ACC112 (cell line): Measurements from ENCODE around the gene RAD51B.

Experiments
- H2AFZ ChIP-seq: fragments of 200-600 bp; sonication (generic); one replicate; pipeline ENCODE4 v1.6.0; 2017; ENCODE audit warnings: antibody characterized with exemption, low read length; ENCODE audit not compliant: unreplicated experiment
- H3K27ac ChIP-seq: fragments of 200-600 bp; sonication (generic); 2 replicates; pipeline ENCODE4 v1.5.1; 2014; ENCODE audit warnings: low read depth, mild to moderate bottlenecking, antibody characterized with exemption, low read length, moderate library complexity
- H3K27me3 ChIP-seq: fragments of 200-600 bp; sonication (generic); 2 replicates; pipeline ENCODE4 v1.6.1; 2014; ENCODE audit warnings: mild to moderate bottlenecking, antibody characterized with exemption, low read length, moderate library complexity, mixed read lengths; ENCODE audit not compliant: insufficient read depth
- H3K36me3 ChIP-seq: fragments of 200-600 bp; sonication (generic); 2 replicates; pipeline ENCODE4 v1.6.1; 2016; ENCODE audit warnings: mild to moderate bottlenecking, antibody characterized with exemption, low read length, moderate library complexity, mixed read lengths; ENCODE audit not compliant: insufficient read depth
- H3K4me1 ChIP-seq: fragments of 200-600 bp; sonication (generic); one replicate; pipeline ENCODE4 v1.6.1; 2016; ENCODE audit warnings: low read length, mixed read lengths; ENCODE audit not compliant: insufficient read depth, unreplicated experiment, control insufficient read depth
- H3K4me3 ChIP-seq: fragments of 200-600 bp; sonication (generic); 2 replicates; pipeline ENCODE4 v1.5.1; 2014; ENCODE audit warnings: mild to moderate bottlenecking, low read depth, low read length
- H3K79me2 ChIP-seq: fragments of 200-600 bp; sonication (generic); one replicate; pipeline ENCODE4 v1.6.0; 2016; ENCODE audit warnings: low read length; ENCODE audit not compliant: control insufficient read depth, unreplicated experiment, insufficient read depth

Gene RAD51B

DNA sequence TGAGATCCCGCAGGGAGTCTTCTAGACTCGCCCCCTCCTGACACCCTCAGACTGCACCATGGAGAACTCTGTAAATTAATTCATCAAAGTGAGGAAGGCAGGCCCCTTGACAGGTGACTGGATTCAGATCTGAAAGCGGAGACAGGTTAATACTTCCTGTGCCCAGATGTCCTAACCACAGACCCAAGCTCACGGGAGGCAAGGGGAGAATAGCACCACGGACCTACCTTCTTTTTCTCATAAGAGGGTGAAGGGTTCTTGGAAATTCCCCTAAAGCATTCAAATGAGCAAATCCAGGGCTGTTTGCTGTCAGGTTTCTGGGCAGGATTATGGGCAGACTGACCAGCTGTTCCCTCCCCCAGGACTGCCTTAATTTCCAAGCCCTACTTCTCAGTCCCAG lies 803.3 kb downstream of the RAD51B start:
- Histone ChIP-seq H3K36me3 (no peaks in the 10 kb centered on the region), H3K4me3 (no peak overlapping the region), H3K4me1 (peaks cover 14% of the 10 kb centered on the region), H3K27me3 (no peaks in the 10 kb centered on the region), H3K79me2 (no peaks in the 10 kb centered on the region), H3K27ac (no peak overlapping the region), H2AFZ (no peak overlapping the region)

GRCh38 chr14:68623307-68623706 lies 803.7 kb downstream of the RAD51B start:
- peaks cover 14% of the 10 kb centered on the region for H3K4me1 ChIP-seq
- H2AFZ ChIP-seq, result no peak overlapping the region
- H3K27ac ChIP-seq, result no peak overlapping the region
- H3K79me2 ChIP-seq, result no peaks in the 10 kb centered on the region
- no peaks in the 10 kb centered on the region for H3K36me3 ChIP-seq
- no peak overlapping the region for H3K4me3 ChIP-seq
- H3K27me3 ChIP-seq, result no peaks in the 10 kb centered on the region

- Histone ChIP-seq H3K27ac (no peak overlapping the region), H3K4me1 (peaks cover 14% of the 10 kb centered on the region), H2AFZ (no peak overlapping the region), H3K36me3 (no peaks in the 10 kb centered on the region), H3K4me3 (no peak overlapping the region), H3K27me3 (no peaks in the 10 kb centered on the region), H3K79me2 (no peaks in the 10 kb centered on the region)
Measured at GRCh38 chr14:68623826-68624225, 804.2 kb downstream of the RAD51B start.

GRCh38 chr14:68624541-68625220 lies 805.1 kb downstream of the RAD51B start:
- Histone ChIP-seq H3K4me3 (no peak overlapping the region), H3K27ac (no peak overlapping the region), H3K4me1 (peaks cover 11% of the 10 kb centered on the region), H3K36me3 (no peaks in the 10 kb centered on the region), H3K27me3 (no peaks in the 10 kb centered on the region), H3K79me2 (no peaks in the 10 kb centered on the region), H2AFZ (no peak overlapping the region)

DNA sequence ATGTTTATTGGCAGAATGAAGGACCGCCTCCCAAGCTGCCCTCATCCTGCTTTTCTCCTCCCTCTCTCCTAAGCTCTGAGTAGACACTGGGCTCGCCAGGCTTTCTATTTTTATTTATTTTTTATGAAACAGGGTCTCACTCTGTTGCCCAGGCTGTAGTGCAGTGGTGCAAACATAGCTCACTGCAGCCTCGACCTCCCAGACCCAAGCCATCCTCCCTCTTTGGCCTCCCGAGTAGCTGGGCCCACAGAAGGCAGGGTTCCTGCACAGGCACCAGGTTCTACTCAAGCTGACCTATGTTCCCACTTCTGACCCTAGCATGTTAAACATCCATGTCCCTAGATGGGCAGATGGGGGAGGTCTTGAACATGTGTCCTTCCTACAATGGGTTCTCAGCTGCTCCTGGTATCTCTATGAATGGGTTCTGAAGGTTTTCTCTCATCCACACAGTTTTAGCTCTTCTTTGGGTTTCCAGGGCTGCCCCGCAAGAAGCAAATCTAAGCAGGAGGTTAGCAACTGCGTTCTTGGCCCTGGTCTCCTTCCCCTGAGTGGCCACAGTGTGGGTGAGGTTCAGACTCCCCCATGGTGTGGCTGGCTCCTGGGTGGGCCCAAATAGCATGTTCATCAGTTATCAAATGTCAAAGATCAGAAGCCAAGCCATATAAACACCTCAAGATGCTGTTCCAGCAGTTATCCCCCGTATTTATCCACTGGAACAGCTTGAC lies 805.9 kb downstream of the RAD51B start:
- Histone ChIP-seq H3K36me3 (no peaks in the 10 kb centered on the region), H3K4me3 (no peak overlapping the region), H2AFZ (no peak overlapping the region), H3K79me2 (no peaks in the 10 kb centered on the region), H3K27me3 (no peaks in the 10 kb centered on the region), H3K4me1 (peaks cover 2% of the 10 kb centered on the region), H3K27ac (no peak overlapping the region)

DNA sequence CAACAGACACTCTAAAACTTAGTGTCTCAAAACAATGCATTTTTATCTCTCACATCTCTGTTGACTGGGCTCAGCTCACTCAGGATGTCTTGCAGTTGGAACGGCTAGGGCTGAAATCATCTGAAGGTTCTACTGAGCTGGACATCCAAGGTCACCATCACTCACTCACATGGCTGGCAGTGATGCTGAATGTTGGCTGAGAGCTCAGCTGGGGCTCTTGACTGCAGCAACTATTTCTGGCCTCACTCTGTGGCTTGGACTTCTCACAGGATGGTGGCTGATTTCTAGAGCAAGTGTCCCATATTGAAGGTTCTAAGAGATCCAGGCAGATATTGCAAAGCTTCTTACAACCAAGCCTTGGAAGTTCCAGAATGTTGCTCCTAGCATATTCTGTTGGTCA lies 806.8 kb downstream of the RAD51B start:
- Histone ChIP-seq H3K4me3 (no peak overlapping the region), H2AFZ (no peak overlapping the region), H3K79me2 (no peaks in the 10 kb centered on the region), H3K27me3 (no peaks in the 10 kb centered on the region), H3K36me3 (no peaks in the 10 kb centered on the region), H3K27ac (no peak overlapping the region), H3K4me1 (no peaks in the 10 kb centered on the region)

DNA sequence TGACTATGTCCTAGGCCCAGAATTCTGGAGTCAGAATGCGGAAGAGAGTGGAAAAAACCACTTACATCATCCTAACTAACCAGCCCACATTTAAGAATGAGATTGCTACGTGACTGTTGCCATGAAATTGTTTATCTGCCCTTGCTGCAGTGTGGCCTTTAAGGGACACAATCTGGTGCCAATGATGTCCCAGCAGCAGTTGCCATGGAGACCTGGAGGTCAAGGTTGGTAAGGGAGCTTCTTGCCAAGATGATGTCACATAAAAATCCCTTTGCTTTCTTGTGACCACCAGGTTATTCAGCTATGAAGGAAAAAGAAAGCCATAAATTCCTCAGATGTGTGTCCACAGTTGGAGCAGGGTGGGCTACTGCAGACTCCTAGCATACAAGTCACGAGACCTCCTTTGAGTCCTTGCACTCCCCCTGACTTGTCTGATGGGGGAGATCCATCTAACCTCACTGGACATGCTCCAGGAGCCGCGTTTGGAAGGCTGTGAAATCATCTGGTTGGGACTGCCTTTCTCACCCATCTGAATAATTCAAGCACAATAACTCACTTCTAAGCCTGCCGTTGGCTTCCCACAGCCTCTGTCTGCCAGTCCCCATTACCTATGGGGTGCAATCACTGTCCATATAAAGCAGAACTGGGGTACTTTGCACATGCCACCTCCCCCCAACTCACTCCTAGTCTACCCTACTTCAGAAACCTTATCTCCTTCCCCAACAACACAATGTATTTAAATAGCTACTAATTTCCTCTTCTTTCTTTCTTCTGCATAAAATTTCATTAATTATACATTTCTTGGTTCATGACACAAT lies 807.7 kb downstream of the RAD51B start:
- Histone ChIP-seq H3K4me1 (no peaks in the 10 kb centered on the region), H3K27ac (no peak overlapping the region), H2AFZ (no peak overlapping the region)

GRCh38 chr14:68627868-68628604 lies 808.5 kb downstream of the RAD51B start:
- Histone ChIP-seq H3K79me2 (no peaks in the 10 kb centered on the region), H3K4me3 (no peak overlapping the region), H3K36me3 (no peaks in the 10 kb centered on the region), H3K4me1 (no peaks in the 10 kb centered on the region), H2AFZ (no peak overlapping the region), H3K27ac (no peak overlapping the region), H3K27me3 (no peaks in the 10 kb centered on the region)

More for the DNA sequence above, 807.7 kb downstream of the RAD51B start:
- no peaks in the 10 kb centered on the region for H3K79me2 ChIP-seq
- H3K36me3 ChIP-seq, result no peaks in the 10 kb centered on the region
- H3K4me3 ChIP-seq, result no peak overlapping the region
- no peaks in the 10 kb centered on the region for H3K27me3 ChIP-seq

GRCh38 chr14:68628605-68629310 lies 809.2 kb downstream of the RAD51B start:
- Histone ChIP-seq H3K27ac (no peak overlapping the region), H2AFZ (no peak overlapping the region), H3K4me1 (no peaks in the 10 kb centered on the region), H3K36me3 (no peaks in the 10 kb centered on the region), H3K4me3 (no peak overlapping the region), H3K79me2 (no peaks in the 10 kb centered on the region), H3K27me3 (no peaks in the 10 kb centered on the region)

GRCh38 chr14:68630081-68630571 lies 810.5 kb downstream of the RAD51B start:
- H2AFZ ChIP-seq, result no peak overlapping the region

More at GRCh38 chr14:68630081-68630571, 810.5 kb downstream of the RAD51B start:
- Histone ChIP-seq H3K36me3 (no peaks in the 10 kb centered on the region), H3K27ac (no peak overlapping the region), H3K4me3 (no peak overlapping the region), H3K27me3 (no peaks in the 10 kb centered on the region), H3K4me1 (no peaks in the 10 kb centered on the region), H3K79me2 (no peaks in the 10 kb centered on the region)
